Hippocampal formation (tissue), 2 donors: ENCODE measurements around the gene ELAVL4.
"Not testable (repeated sequence)": the region's sequence is repeated elsewhere in the genome, so short reads cannot be mapped to it uniquely, and the experiment has no call there.

Source experiments
- DNase-seq, 2 donors: peaks; one replicate each; lab custom pipeline; 2025; lab: John Stamatoyannopoulos, UW

Gene ELAVL4

GRCh38 chr1:50126927-50127715, 18.4 kb downstream of the ELAVL4 start:
- DNase-seq, result no peak

- no peak for DNase-seq
Measured at GRCh38 chr1:50129201-50129600, 20.5 kb downstream of the ELAVL4 start.

GRCh38 chr1:50132347-50132894, 23.7 kb downstream of the ELAVL4 start:
- no peak for DNase-seq

- no peak for DNase-seq
Measured at GRCh38 chr1:50135716-50136115, 27.0 kb downstream of the ELAVL4 start.

- no peak for DNase-seq
Measured at GRCh38 chr1:50139339-50140181, 30.8 kb downstream of the ELAVL4 start.

- DNase-seq, result no peak
Measured at GRCh38 chr1:50140182-50140447, 31.4 kb downstream of the ELAVL4 start.

GRCh38 chr1:50147191-50147850, 38.6 kb downstream of the ELAVL4 start:
- no peak for DNase-seq

GRCh38 chr1:50148142-50148923, 39.6 kb downstream of the ELAVL4 start:
- DNase-seq, result no peak

GRCh38 chr1:50152236-50152635, 43.5 kb downstream of the ELAVL4 start:
- DNase-seq, result no peak

GRCh38 chr1:50155541-50155940, 46.8 kb downstream of the ELAVL4 start:
- DNase-seq, result peak in 1 of 2 donors; percentile 21

GRCh38 chr1:50156241-50157010, 47.7 kb downstream of the ELAVL4 start:
- DNase-seq, result no peak

GRCh38 chr1:50157306-50157941, 48.7 kb downstream of the ELAVL4 start:
- DNase-seq, result no peak

GRCh38 chr1:50158421-50158820, 49.7 kb downstream of the ELAVL4 start:
- no peak for DNase-seq

- DNase-seq, result no peak
Measured at GRCh38 chr1:50163680-50164079, 55.0 kb downstream of the ELAVL4 start.

- DNase-seq, result not testable (repeated sequence)
Measured at GRCh38 chr1:50166351-50166750, 57.6 kb downstream of the ELAVL4 start.

GRCh38 chr1:50172299-50172698, 63.6 kb downstream of the ELAVL4 start:
- DNase-seq, result no peak

- DNase-seq, result no peak
Measured at GRCh38 chr1:50174101-50174500, 65.4 kb downstream of the ELAVL4 start.

GRCh38 chr1:50175719-50176639, 67.3 kb downstream of the ELAVL4 start:
- DNase-seq, result no peak

- DNase-seq, result no peak
Measured at GRCh38 chr1:50177994-50178393, 69.3 kb downstream of the ELAVL4 start.
